ENCODE results near the gene OPN1SW. TPM values are rescaled to one million over a fixed set of nuclear protein-coding genes. Genes with fewer than 3 reads are reported as not detected.

Gene OPN1SW
- total RNA-seq, 2 experiments from 2014 or later: not detected

DNA sequence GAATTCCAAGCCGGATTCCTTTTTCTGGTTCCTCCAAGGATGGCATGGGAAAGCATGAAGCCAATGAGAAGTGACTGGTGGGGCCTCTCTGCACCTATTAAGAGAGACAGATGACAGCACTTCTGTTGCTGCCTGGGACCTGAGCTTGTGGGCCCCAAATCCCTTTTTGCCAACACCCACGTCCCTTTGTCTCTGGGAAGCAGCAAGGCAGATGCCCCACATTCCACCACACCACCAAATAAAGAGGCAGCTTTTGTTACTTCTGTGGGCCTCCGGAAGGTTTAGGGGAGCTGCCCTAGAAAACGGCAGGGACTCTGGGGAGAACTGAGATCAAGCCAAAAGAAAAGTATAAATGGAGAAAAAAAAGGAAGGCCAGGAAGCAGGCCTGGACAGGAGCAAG, 19.5 kb upstream of the OPN1SW start:
- Mint-ChIP-seq H3K36me3 (ENCODE audit: low read depth) (peaks cover 4% of the 10 kb centered on the region), H3K4me3 (no peak overlapping the region), H3K4me1 (ENCODE audit: low read depth) (peaks cover 4% of the 10 kb centered on the region), H3K9me3 (no peaks in the 10 kb centered on the region), H3K27ac (no peak overlapping the region), H3K27me3 (no peaks in the 10 kb centered on the region)
- H3K27me3 ChIP-seq (ENCODE audit: control insufficient read depth in 1 of 2, insufficient read depth in 2 of 2, low read length in 2 of 2): no peaks in the 10 kb centered on the region
- CTCF ChIA-PET: interaction anchor here (1.0 kb wide), 1 partner anchor 88 kb away, joined by 3 read pairs; no protein-coding TSS in a partner anchor
- ATAC-seq (ENCODE audit: poor library complexity) (no peak), DNase-seq (no peak)
- peaks cover 22% of the 10 kb centered on the region for H3K4me1 ChIP-seq (ENCODE audit: insufficient read depth, low read length)
- H3K4me3 ChIP-seq (ENCODE audit: low read length): no peak overlapping the region
- TF ChIP-seq, protein P1, sequence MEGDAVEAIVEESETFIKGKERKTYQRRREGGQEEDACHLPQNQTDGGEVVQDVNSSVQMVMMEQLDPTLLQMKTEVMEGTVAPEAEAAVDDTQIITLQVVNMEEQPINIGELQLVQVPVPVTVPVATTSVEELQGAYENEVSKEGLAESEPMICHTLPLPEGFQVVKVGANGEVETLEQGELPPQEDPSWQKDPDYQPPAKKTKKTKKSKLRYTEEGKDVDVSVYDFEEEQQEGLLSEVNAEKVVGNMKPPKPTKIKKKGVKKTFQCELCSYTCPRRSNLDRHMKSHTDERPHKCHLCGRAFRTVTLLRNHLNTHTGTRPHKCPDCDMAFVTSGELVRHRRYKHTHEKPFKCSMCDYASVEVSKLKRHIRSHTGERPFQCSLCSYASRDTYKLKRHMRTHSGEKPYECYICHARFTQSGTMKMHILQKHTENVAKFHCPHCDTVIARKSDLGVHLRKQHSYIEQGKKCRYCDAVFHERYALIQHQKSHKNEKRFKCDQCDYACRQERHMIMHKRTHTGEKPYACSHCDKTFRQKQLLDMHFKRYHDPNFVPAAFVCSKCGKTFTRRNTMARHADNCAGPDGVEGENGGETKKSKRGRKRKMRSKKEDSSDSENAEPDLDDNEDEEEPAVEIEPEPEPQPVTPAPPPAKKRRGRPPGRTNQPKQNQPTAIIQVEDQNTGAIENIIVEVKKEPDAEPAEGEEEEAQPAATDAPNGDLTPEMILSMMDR (IDR thresholded peaks at IDR 0.05): no peak
- POLR2A ChIA-PET: no interaction called here
- intact Hi-C loops (cut with DNase I, micrococcal nuclease): no loop called here
- no peaks in the 10 kb centered on the region for H3K9me3 ChIP-seq (ENCODE audit: control insufficient read depth in 1 of 2, insufficient read depth in 1 of 2, low read length in 2 of 2)
- H3K27ac ChIP-seq (ENCODE audit: low read depth in 1 of 2, low read length in 2 of 2): no peak overlapping the region
- H3K36me3 ChIP-seq (ENCODE audit: insufficient read depth, low read length): no peaks in the 10 kb centered on the region

DNA sequence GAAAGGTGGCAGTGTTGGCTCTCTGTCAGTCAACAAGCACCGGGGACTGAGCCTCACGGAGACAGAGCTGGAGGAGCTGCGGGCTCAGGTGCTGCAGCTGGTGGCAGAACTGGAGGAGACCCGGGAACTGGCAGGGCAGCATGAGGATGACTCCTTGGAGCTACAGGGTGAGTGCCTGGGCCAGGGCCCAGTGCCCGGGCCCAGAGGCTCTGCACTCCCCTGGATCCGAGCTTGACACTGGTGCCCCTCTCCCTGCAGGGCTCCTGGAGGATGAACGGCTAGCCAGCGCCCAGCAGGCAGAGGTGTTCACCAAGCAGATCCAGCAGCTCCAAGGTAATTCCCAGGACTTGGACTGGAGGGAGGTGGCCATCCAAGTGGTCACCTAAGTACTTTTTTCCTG, 18.8 kb upstream of the OPN1SW start:
- Histone ChIP-seq H3K9me3 (ENCODE audit: control insufficient read depth in 1 of 2, insufficient read depth in 1 of 2, low read length in 2 of 2) (no peaks in the 10 kb centered on the region), H3K4me3 (ENCODE audit: low read length) (no peak overlapping the region), H3K27me3 (ENCODE audit: control insufficient read depth in 1 of 2, insufficient read depth in 2 of 2, low read length in 2 of 2) (no peaks in the 10 kb centered on the region), H3K4me1 (ENCODE audit: insufficient read depth, low read length) (peaks cover 22% of the 10 kb centered on the region), H3K27ac (ENCODE audit: low read depth in 1 of 2, low read length in 2 of 2) (no peak overlapping the region), H3K36me3 (ENCODE audit: insufficient read depth, low read length) (no peaks in the 10 kb centered on the region)
- H3K27me3 Mint-ChIP-seq: no peaks in the 10 kb centered on the region
- ChIA-PET POLR2A (no interaction called here), CTCF (no interaction called here)
- H3K9me3 Mint-ChIP-seq: no peaks in the 10 kb centered on the region
- H3K4me3 Mint-ChIP-seq: no peak overlapping the region
- H3K4me1 Mint-ChIP-seq (ENCODE audit: low read depth): peaks cover 6% of the 10 kb centered on the region
- DNase-seq (no peak), ATAC-seq (ENCODE audit: poor library complexity) (no peak)
- intact Hi-C loops (cut with DNase I, micrococcal nuclease): loop anchor here (1.0 to 5.0 kb wide), 2 partner anchors 88 to 89 kb away; no protein-coding TSS in a partner anchor
- H3K36me3 Mint-ChIP-seq (ENCODE audit: low read depth): peaks cover 4% of the 10 kb centered on the region
- H3K27ac Mint-ChIP-seq: no peak overlapping the region
- TF ChIP-seq, protein P1 (IDR thresholded peaks at IDR 0.05): no peak

DNA sequence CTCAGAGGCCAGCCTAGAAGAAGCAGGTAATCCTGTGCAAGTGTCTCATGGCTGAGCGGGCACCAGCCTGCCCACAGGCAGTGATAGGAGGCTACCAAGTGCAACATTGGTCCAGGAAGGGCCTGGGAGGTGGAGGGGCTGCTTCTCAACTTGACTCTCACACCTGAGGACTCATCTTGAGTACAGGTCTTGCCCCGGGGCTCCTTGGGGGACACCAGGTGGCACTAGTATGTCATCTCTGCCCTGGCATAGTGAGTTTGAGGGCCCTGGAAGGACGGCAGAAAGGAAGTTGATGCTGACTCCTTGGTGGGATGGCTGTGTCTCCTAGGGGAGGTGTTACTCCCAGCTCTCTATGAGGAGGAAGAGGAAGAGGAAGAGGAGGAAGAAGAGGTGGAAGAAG, 18.4 kb upstream of the OPN1SW start:
- Histone ChIP-seq H3K4me3 (ENCODE audit: low read length) (no peak overlapping the region), H3K9me3 (ENCODE audit: control insufficient read depth in 1 of 2, insufficient read depth in 1 of 2, low read length in 2 of 2) (no peaks in the 10 kb centered on the region), H3K36me3 (ENCODE audit: insufficient read depth, low read length) (no peaks in the 10 kb centered on the region), H3K4me1 (ENCODE audit: insufficient read depth, low read length) (peaks cover 22% of the 10 kb centered on the region), H3K27ac (ENCODE audit: low read depth in 1 of 2, low read length in 2 of 2) (no peak overlapping the region), H3K27me3 (ENCODE audit: control insufficient read depth in 1 of 2, insufficient read depth in 2 of 2, low read length in 2 of 2) (no peaks in the 10 kb centered on the region)
- Mint-ChIP-seq H3K27ac (no peak overlapping the region), H3K36me3 (ENCODE audit: low read depth) (peaks cover 4% of the 10 kb centered on the region), H3K9me3 (no peaks in the 10 kb centered on the region), H3K27me3 (no peaks in the 10 kb centered on the region), H3K4me1 (ENCODE audit: low read depth) (peaks cover 6% of the 10 kb centered on the region), H3K4me3 (peak overlapping the region; percentile 54)
- TF ChIP-seq, protein P1 (IDR thresholded peaks at IDR 0.05): no peak
- DNase-seq: peak in 6 of 14 experiments; percentile 9 to 47 (median 22)
- POLR2A ChIA-PET: no interaction called here
- CTCF ChIA-PET: no interaction called here
- no peak for ATAC-seq (ENCODE audit: poor library complexity)
- intact Hi-C loops (cut with DNase I, micrococcal nuclease): loop anchor here (1.0 to 5.0 kb wide), 2 partner anchors 88 to 89 kb away; no protein-coding TSS in a partner anchor

Measured in CD4-positive, alpha-beta T cell (primary cell).